GM20000 (cell line): ENCODE results near the gene SENP6.

Source experiments
- DNase-seq: peaks from one replicate; pipeline ENCODE4 v3.0.0; 2012; ENCODE audit warnings: low spot score
- TF ChIP-seq, protein P1 (sequence below): IDR thresholded peaks from 2 replicates; pipeline ENCODE4 v1.5.1; 2012; ENCODE audit warnings: mild to moderate bottlenecking, control low read depth; ENCODE audit errors: extremely low read depth, missing control alignments

The SENP6 gene

GRCh38 chr6:75766387-75766786 lies 164.7 kb downstream of the SENP6 start:
- DNase-seq = no peak

More at GRCh38 chr6:75766387-75766786, 164.7 kb downstream of the SENP6 start:
- TF ChIP-seq, protein P1, sequence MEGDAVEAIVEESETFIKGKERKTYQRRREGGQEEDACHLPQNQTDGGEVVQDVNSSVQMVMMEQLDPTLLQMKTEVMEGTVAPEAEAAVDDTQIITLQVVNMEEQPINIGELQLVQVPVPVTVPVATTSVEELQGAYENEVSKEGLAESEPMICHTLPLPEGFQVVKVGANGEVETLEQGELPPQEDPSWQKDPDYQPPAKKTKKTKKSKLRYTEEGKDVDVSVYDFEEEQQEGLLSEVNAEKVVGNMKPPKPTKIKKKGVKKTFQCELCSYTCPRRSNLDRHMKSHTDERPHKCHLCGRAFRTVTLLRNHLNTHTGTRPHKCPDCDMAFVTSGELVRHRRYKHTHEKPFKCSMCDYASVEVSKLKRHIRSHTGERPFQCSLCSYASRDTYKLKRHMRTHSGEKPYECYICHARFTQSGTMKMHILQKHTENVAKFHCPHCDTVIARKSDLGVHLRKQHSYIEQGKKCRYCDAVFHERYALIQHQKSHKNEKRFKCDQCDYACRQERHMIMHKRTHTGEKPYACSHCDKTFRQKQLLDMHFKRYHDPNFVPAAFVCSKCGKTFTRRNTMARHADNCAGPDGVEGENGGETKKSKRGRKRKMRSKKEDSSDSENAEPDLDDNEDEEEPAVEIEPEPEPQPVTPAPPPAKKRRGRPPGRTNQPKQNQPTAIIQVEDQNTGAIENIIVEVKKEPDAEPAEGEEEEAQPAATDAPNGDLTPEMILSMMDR = no peak
